HG03045 (cell line): Measurements from ENCODE around the gene MACF1.
"Not testable (repeated sequence)": the region's sequence is repeated elsewhere in the genome, so short reads cannot be mapped to it uniquely, and the experiment has no call there.

Experiments
- ATAC-seq: cut with Tn5 transposase; IDR thresholded peaks from one replicate; pipeline ENCODE4 v1.9.1; 2021; ENCODE audit warnings: mild to moderate bottlenecking, moderate library complexity; ENCODE audit not compliant: unreplicated experiment

Gene MACF1

GRCh38 chr1:39204441-39205081 lies at the start of gene MACF1:
TSS of gene MACF1 (plus strand) at chr1:39204695. CDS start at chr1:39205023, 328 bp downstream.
- no peak for ATAC-seq

- ATAC-seq: no peak
Observed at GRCh38 chr1:39157304-39157703, 47.2 kb upstream of the MACF1 start.

- ATAC-seq: no peak
Observed at GRCh38 chr1:39158327-39159086, 46.0 kb upstream of the MACF1 start.

- ATAC-seq: no peak
Observed at GRCh38 chr1:39159224-39160036, 45.1 kb upstream of the MACF1 start.

- no peak for ATAC-seq
Observed at GRCh38 chr1:39160703-39161102, 43.8 kb upstream of the MACF1 start.

GRCh38 chr1:39161811-39162210 lies 42.7 kb upstream of the MACF1 start:
- ATAC-seq: not testable (repeated sequence)

GRCh38 chr1:39163469-39163868 lies 41.0 kb upstream of the MACF1 start:
- no peak for ATAC-seq

GRCh38 chr1:39164256-39164655 lies 40.2 kb upstream of the MACF1 start:
- ATAC-seq: no peak

GRCh38 chr1:39165049-39165448 lies 39.4 kb upstream of the MACF1 start:
- ATAC-seq: no peak

GRCh38 chr1:39165488-39165887 lies 39.0 kb upstream of the MACF1 start:
- no peak for ATAC-seq

- no peak for ATAC-seq
Observed at GRCh38 chr1:39167632-39168209, 36.8 kb upstream of the MACF1 start.

- ATAC-seq: no peak
Observed at GRCh38 chr1:39168301-39169080, 36.0 kb upstream of the MACF1 start.

- ATAC-seq: no peak
Observed at GRCh38 chr1:39170731-39171667, 33.5 kb upstream of the MACF1 start.

- ATAC-seq: no peak
Observed at GRCh38 chr1:39173119-39173994, 31.1 kb upstream of the MACF1 start.

- no peak for ATAC-seq
Observed at GRCh38 chr1:39173995-39174380, 30.5 kb upstream of the MACF1 start.

- no peak for ATAC-seq
Observed at GRCh38 chr1:39174390-39175081, 30.0 kb upstream of the MACF1 start.

GRCh38 chr1:39177706-39178105 lies 26.8 kb upstream of the MACF1 start:
- ATAC-seq: no peak
